HG03064 (cell line): Measurements from ENCODE around the gene ACSBG1.
"Not testable (repeated sequence)": the region's sequence is repeated elsewhere in the genome, so short reads cannot be mapped to it uniquely, and the experiment has no call there.

Experiments
- ATAC-seq: cut with Tn5 transposase; IDR thresholded peaks from one replicate; pipeline ENCODE4 v1.9.1; 2021; ENCODE audit warnings: low read depth; ENCODE audit not compliant: unreplicated experiment

The ACSBG1 gene

DNA sequence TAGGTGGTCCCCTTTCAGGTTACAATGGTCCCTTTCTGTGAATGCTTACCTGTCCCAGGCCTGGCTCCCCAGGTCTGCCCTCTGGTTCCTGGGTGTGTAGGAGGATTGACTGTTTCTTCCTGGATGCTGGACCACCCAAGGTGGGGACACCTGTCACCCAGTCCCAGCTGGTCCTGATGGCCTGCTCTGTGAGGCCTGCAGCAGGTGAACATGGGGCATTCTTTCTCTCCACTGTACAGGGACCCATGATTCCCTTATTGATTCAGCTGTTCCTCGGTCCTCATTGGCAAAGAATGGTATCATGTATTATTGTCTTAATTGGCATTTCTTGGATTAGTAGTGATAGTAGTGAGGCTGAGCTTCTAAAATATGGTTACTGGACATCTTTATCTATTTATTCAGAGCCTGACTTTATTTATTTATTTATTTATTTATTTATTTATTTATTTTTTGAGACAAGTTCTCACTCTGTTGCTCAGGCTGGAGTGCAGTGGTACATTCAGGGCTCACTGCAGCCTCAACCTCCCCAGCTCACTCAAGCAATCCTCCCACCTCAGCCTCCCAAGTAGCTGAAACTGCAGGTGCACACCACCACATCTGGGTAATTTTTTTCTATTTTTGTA lies 21.2 kb upstream of the ACSBG1 start:
- ATAC-seq = no peak

DNA sequence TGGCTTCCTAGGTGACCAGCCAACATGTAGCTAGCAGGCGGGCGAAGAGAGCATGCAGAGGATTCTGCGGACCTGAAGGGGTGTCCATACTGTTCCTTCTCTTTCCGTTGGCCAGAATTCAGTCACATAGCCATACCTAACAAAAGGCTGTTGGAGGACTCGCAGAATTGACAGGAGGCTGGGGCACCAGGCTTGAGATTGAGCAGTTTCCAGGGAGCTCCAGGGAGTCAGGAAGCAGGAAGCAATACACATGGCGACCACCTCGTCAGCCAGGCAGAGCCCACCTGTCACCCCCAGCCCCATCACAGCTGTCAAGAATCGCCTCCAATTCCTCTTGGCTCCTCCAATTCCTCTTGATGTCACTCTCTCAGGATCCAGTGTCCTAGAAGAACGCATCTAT lies 16.8 kb upstream of the ACSBG1 start:
- ATAC-seq = no peak

DNA sequence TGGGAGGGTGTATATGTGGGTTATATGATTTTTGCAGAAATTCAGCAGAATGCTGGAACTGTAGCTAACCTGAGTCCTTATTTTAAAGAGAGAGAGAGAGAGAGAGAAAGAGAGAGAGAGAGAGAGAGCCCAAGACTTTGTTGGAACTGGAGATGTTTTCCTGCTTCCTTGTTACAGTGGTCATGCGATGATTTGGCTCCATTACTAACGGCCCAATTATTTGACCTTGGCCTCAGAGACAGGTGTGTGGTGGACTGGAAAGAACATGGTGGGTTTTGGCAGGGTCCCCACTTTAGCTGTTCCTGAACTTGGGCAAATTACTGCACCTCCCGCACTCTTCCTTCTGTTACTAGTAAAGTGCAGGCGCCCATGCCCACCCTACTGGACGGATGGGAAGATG lies 14.8 kb upstream of the ACSBG1 start:
- ATAC-seq = no peak

DNA sequence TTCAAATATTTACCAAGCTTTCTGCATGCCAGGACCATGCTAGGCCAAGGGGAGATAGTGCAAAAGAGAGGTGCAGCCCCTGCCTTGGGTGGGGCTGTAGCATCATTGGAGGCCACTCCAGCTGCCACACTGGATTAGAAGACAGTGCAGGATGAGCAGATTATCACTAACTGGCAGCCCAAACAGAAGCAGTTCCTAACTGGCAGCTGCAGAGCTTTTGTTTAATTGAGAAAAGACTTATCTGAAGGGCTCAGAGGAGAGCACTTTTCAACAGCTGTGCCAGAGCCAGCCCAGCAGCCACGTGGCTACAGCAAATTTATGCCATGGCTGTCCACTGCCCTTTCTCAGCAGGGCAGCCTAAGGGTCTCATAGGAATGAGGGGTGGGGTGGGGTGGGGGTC lies 13.5 kb upstream of the ACSBG1 start:
- ATAC-seq = no peak

DNA sequence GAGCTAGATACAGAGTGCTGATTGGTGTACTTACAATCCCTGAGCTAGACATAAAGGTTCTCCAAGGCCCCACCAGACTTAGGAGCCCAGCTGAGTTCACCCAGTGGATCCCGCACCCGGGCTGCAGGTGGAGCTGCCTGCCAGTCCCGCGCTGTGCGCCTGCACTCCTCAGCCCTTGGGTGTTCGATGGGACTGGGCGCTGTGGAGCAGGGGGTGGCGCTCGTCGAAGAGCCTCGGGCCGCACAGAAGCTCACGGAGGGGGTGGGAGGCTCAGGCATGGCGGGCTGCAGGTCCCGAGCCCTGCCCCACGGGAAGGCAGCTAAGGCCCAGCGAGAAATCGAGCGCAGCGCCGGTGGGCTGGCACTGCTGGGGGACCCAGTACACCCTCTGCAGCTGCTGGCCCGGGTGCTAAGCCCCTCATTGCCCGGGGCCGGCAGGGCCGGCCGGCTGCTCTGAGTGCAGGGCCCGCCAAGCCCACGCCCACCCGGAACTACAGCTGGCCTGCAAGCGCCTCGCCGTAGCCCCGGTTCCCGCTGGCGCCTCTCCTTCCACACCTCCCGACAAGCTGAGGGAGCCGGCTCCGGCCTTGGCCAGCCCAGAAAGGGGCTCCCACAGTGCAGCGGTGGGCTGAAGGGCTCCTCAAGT lies 11.7 kb upstream of the ACSBG1 start:
- ATAC-seq = not testable (repeated sequence)

DNA sequence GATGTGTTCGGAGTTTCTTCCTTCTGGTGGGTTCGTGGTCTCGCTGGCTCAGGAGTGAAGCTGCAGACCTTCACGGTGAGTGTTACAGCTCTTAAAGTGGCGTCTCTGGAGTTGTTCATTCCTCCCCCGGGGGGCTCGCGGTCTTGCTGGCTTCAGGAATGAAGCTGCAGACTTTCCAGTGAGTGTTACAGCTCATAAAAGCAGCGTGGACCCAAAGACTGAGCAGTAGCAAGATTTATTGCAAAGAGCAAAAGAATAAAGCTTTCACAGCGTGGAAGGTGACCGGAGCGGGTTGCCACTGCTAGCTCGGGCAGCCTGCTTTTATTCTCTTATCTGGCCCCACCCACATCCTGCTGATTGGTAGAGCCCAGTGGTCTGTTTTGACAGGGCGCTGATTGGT lies 11.0 kb upstream of the ACSBG1 start:
- ATAC-seq = not testable (repeated sequence)

DNA sequence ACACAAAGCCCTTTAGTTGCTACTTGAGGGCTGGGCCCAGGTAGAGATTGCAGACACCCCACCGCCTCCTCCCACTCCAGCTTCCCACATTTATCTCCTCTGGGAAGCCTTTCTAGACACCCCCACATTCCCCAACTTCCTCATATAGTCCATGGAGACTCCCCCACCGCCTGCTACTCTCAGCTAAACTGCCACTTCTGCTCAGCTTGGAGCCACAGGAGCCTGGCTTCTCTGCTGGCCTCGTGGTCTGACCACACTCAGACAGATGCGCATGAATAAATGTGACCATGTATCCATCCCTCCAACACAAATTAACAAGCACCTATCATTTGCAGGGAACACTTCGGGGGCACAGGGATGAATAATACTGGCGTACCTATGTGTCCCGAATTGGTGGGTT lies 10.5 kb upstream of the ACSBG1 start:
- no peak for ATAC-seq

DNA sequence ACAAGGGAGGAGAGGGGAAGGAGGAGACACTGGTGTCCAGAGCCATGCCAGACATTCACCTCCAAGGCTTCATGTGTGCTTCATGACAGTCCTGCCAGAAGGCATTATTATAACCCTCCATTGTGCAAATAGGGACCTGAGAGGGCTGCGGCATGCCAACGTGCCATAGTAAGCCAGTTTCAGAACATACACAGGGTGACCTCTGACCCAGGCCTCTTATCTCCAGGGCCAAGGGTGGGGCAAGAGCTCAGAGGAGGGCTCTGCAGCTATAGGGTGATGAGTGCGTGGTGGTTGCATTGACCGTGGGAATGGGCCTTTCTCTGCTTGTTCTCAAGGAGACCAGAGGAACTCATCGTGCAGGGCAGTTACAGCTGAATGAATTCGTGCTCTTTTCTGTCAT lies 9.7 kb upstream of the ACSBG1 start:
- no peak for ATAC-seq

DNA sequence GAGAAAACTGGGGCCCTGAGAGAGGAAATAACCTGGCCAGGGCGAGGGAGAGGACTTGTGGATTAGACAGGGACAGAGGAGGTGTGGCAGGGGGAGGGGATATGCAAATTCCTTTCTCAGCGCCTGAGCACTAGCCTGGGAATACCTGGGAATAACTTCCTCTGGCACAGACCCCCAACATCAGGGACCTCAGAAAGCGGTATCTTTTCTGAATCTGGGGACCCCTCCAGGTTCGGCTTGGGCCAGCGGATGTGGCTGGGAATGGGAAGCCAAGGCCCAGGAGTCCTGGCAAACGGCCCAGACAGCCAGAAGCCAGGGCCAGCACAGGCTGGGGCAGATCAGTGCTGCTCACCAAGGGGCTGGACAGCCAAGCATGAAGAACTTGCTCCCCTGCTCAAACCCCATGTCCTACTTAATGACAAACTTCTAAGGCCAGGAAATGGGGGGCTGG lies 9.2 kb upstream of the ACSBG1 start:
- ATAC-seq = no peak

DNA sequence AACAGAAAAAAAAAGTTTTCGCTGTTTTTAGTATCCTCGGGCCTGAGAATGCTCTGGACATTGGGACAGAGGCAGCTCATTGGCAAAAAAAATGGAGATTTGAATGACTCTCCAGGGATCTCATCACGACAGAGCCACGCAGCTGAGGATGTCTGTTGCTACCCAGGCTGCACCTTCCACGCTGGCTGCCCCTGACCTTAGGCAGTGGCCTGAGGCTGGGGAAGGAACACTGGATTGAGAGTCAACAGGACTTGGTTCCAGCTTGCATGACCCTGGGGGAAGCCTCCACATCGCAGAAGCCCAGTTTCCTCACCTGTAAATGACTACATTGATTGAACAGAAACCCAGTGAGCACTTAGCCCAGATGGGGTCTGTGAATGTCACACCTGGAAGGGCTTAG lies 8.7 kb upstream of the ACSBG1 start:
- no peak for ATAC-seq

DNA sequence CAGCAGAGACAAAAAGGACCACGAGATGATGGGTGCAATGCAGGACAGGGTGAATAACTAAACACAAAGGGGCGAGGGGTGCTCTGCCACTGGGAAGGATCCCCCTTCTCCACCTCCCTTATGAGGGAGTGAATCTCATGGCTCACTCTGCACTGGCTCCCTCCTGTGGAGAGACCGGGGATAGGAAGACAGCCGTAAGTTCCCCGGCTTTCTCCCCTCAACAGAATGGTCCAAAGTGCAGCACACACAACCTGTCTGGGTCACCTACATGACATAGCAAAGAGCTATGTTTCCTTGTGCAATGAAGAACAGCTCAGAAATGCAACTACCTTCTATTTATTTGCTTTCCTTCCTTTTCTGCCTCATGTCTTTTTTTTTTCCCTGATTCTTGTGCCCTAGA lies 7.8 kb upstream of the ACSBG1 start:
- no peak for ATAC-seq

DNA sequence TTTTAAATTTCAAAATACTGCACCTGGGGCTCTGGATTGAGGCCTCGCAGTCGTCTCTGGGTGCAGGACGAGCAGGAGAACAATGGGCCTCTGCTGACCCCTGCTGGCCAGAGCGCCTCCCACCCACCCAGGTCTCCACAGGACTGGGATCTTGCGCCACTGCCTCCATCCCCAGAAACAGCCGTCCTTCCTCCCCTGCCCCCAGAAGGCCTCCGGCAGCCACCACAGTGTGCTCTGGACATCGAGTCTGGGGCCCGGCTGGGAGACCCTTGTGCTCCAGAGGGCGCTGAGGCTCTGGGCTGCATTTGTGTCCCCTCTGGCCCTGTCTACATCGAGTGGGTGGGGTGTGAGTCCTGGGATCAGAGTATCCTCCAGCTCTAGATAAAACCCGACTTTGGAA lies 6.7 kb upstream of the ACSBG1 start:
- ATAC-seq = no peak

DNA sequence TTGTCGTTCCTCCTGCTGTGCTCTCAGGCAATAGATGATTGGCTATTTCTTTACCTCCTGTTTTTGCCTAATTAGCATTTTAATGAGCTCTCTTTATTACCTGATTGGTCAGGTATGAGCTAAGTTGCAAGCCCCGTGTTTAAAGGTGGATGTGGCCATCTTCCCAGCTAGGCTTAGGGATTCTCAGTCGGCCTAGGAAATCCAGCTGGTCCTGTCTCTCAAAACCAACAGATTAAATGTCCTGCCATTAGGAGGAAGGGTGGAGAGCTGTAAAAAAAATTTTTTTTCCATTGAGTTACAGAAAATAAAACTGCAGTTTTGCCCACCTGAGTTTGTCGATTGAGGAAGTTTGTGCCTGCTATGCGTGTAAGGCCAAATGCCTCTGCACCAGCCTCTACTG lies 5.4 kb upstream of the ACSBG1 start:
- no peak for ATAC-seq

DNA sequence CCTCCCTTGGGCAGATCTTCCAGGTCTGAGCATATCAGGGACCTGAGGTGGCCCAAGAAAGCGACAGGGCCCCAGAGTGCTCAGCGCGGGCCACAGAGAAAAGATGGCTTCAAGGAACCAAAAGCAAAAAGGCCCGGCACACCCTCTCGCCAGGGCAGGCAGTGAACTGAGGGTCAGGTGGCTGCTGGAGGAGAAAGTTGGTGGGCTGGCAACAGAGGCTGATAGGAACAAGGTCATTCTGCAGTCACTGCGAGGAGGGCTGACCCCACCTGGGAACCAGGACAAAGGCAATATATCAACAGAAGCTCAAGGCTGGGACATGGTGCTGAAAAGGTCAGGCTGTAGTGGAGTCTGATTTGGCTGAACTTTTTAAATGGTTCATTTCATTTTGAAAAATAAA lies 2.8 kb upstream of the ACSBG1 start:
- no peak for ATAC-seq

DNA sequence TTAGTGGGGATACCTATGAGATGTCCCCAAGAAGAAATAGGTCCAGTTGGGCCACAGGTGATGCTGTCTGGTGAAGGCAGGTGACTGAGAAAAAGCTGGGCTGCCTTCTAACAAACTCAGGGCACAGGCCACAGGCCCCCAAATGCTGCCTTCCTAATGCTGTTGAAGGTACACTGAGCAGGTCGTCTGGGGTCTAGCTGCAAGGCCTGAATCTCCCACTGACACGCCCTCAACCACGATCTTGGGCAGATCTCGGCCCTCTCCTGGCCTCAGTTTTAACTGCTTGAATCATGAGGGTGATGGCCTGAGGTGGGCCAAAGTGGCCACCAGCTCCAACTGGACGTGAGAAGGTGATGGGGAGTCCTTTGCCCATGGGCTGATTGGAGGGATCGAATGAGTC lies 2.1 kb upstream of the ACSBG1 start:
- no peak for ATAC-seq

DNA sequence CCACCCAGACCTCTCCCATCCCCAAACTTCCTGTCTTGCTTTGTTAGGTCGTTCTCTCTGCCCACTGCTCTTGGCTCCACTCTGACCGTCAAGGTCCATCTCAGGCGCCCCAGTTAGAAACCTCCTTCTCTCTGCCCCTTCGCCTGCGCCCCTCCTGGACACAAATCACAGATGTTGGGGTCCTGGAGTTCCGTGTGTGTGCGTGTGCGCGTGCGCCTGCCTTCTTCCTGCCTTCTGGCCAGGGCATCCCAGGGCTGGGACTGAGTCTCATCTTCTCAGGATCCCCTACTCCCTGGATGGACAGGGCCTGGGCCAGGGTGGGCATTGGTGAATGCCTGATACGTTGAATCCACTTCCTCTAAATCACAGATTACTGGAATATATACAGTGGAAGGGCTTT lies 869 bp downstream of the ACSBG1 start:
- no peak for ATAC-seq

DNA sequence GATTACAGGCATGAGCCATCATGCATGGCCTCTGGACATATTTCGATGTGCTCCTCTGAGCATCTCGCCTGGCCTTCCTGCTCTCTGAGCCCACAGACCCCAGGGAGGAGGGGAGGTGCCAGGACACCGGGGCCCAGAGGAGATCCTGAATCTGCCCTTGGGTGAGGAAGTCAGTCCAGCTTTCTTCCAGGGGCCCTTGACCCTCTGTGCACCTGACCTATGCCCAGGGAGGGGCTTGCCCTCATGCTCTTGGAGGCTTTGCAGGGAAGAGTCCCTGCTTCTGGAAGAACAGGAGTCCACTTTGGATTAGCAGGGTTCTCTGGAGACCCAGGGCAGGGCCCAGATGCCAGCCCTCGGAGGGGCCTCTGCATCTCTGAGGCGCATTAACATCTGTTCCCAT lies 1.4 kb downstream of the ACSBG1 start:
- ATAC-seq = no peak

DNA sequence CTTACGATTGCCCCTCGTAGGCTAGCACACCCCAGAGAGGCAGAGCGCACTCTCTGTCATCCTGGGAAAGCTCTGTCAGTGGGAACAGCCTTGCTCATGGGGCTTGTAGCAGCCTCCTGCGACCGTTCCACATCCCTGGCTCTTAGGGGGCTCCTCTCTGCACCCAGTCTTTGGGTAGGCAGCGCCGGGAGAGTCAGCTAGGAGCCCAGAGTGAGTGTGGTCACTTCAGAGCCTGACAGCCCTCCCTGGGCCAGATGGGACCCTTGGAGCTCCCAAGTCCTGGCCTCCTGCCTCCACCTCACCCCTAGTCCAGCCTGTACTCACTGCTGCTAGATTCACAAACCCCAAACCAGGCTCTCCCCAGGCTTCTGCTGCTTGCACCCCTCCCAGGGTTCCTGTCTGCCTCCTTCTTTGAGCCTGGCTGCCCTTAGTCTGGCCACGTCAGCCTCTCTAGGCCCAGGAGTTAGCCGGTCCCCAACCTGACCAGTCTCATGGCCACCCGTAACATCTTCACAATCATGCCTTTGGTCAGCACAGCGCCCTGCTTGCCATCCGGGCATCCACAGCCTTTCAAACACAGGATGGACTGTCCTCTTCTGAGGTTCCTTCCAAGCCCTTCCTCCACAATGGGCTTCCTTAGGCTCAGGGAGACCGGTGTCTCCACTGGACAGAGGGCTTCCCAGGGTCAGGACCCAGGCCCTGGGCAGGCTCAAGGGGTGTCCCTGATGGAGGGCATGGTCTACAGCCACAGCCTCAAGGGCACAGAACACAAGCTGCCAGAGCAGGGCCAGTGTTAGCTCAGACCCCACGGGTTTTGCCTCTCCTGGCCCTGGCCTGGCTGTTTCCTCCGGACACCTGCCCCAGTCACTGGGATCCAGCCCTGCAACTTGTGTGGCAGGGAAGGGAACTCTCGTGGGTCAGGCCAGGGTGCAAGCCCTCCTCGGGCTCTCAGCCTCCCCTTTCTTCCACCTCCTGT lies 4.6 kb downstream of the ACSBG1 start:
- no peak for ATAC-seq

DNA sequence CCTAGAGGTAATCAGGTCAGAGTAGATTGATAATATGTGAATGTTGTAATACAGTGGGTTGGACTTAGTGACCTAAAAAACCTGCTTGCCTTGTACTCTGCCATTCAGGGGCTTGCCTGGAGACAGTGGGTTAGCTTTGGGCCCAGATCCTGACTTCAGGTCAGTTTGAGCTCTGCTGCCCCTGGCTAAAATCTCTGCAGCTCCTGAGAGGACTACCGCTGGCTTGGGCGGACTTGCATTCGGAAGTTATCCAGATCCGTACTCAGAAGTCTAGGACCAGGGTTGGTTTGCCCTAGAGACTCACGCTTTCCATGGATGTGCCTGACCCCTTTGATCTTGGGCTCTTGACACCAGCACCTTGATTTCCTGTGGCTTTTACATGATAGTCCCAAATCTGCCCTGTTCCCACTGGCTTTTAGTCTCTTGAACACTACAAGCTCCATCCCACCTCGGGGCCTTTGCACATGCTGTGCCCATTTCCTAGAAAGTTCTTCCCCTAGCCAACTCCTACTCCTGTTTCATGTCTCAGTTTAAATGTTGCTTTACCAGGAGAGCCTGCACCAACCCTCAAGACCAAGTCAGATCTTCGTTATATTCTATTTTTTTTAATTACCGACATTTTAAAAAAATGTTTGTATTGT lies 5.9 kb downstream of the ACSBG1 start:
- no peak for ATAC-seq

DNA sequence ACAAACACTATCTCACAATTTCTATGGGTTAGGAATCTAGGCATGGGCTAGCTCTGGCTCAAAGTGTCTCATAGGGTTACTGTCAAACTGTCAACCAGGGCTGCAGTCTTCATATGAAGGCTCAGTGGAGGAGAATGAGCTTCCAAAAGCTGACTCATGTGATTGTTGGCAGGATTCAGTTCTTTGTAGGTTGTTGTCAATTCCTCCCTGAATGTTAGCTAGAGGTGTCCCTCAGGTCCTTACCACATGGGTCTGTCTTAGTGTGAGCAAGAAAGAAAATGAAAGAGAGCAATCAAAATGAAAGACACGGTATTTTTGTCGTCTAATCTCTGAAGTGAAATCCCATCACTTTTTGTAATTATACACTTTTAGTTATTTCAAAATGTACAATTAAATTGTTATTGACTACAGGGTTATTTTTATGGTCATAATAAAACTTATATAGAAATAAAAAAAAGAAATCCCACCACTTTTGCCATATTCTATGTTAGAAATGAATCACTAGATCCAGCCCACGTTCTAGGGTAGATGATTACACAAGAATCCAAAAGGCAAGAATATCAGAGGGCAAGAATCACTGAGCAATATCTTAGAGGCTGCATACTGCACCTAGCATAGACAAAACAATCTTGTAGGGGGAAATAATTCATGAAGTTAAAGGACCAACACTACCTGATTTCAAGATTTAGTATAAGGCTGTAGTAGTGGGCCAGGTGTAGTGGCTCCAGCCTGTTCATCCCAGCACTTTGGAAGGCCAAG lies 8.4 kb downstream of the ACSBG1 start:
- ATAC-seq = no peak
